HuH-7 (cell line): Measurements from ENCODE around the gene PDE4D.
A peak's percentile ranks its signal among the peaks of the same experiment; 100 is the strongest.
"Not testable (repeated sequence)": the region's sequence is repeated elsewhere in the genome, so short reads cannot be mapped to it uniquely, and the experiment has no call there.

ENCODE experiments used
- DNase-seq: peaks from one replicate; pipeline ENCODE4 v3.0.0; 2011; ENCODE audit warnings: low spot score

PDE4D gene

GRCh38 chr5:59768152-59769040, 125.1 kb downstream of the PDE4D start:
- peak; percentile 32 for DNase-seq

GRCh38 chr5:59767681-59768151, 125.8 kb downstream of the PDE4D start:
- DNase-seq = no peak

- DNase-seq = no peak
These were observed 126.3 kb downstream of the PDE4D start for GRCh38 chr5:59767211-59767605.

- DNase-seq = no peak
These were observed 126.9 kb downstream of the PDE4D start for GRCh38 chr5:59766427-59767210.

- DNase-seq = no peak
These were observed 128.1 kb downstream of the PDE4D start for GRCh38 chr5:59765446-59765845.

GRCh38 chr5:59764361-59764760, 129.2 kb downstream of the PDE4D start:
- no peak for DNase-seq

- DNase-seq = no peak
These were observed 130.0 kb downstream of the PDE4D start for GRCh38 chr5:59763541-59763940.

GRCh38 chr5:59762232-59762631, 131.3 kb downstream of the PDE4D start:
- DNase-seq = not testable (repeated sequence)

- no peak for DNase-seq
These were observed 132.7 kb downstream of the PDE4D start for GRCh38 chr5:59760785-59761348.

- DNase-seq = no peak
These were observed 133.8 kb downstream of the PDE4D start for GRCh38 chr5:59759600-59760351.

- no peak for DNase-seq
These were observed 135.0 kb downstream of the PDE4D start for GRCh38 chr5:59758566-59758965.

- DNase-seq = no peak
These were observed 136.1 kb downstream of the PDE4D start for GRCh38 chr5:59757442-59757841.

GRCh38 chr5:59756373-59757035, 137.0 kb downstream of the PDE4D start:
- peak; percentile 12 for DNase-seq

- no peak for DNase-seq
These were observed 138.1 kb downstream of the PDE4D start for GRCh38 chr5:59755476-59755875.

GRCh38 chr5:59753599-59753998, 139.9 kb downstream of the PDE4D start:
- no peak for DNase-seq

GRCh38 chr5:59749782-59750520, 143.6 kb downstream of the PDE4D start:
- DNase-seq = no peak

GRCh38 chr5:59748036-59748663, 145.4 kb downstream of the PDE4D start:
- DNase-seq = not testable (repeated sequence)

- no peak for DNase-seq
These were observed 147.2 kb downstream of the PDE4D start for GRCh38 chr5:59746241-59746765.

GRCh38 chr5:59745415-59745863, 148.1 kb downstream of the PDE4D start:
- DNase-seq = no peak

- DNase-seq = no peak
These were observed 149.0 kb downstream of the PDE4D start for GRCh38 chr5:59744531-59744992.
